Caco-2 (cell line): ENCODE data around the gene DSTN. TPM values are rescaled to one million over a fixed set of nuclear protein-coding genes. Genes with fewer than 3 reads are reported as not detected.

Source experiments
- BruUV-seq: library from RNA; stranded (reverse); fragments of 400-500 nt; replicated peaks from 2 replicates; lab custom pipeline; 2021; lab: Mats Ljungman, UMichigan
- CTCF ChIA-PET: fragments of 300-600 bp; sonication (Branson Sonifier 250); formaldehyde crosslinking; loops from one replicate; lab custom pipeline; 2022; ENCODE audit warnings: antibody characterized with exemption; lab: Charles Lee
- POLR2A ChIA-PET: fragments of 300-600 bp; sonication (Branson Sonifier 250); formaldehyde crosslinking; loops from one replicate; lab custom pipeline; 2022; ENCODE audit warnings: antibody characterized with exemption; lab: Charles Lee
- DNase-seq, 2 experiments: peaks; one replicate each; pipeline versions ENCODE4 v3.0.0 to v3.0.0-alpha.2; 2020 to 2022
- H3K27me3 ChIP-seq: replicated peaks from 2 replicates; pipeline ENCODE4 v1.6.0; 2011; ENCODE audit warnings: low read length; ENCODE audit not compliant: control insufficient read depth, insufficient read depth
- H3K36me3 ChIP-seq: 2 replicates; pipeline ENCODE4 v1.5.1; 2011; ENCODE audit warnings: low read length; ENCODE audit not compliant: control insufficient read depth, insufficient read depth
- H3K4me1 ChIP-seq: fragments of 250-450 bp; sonication (Bioruptor Pico); 2 replicates; pipeline ENCODE4 v1.5.1; 2020; ENCODE audit warnings: mild to moderate bottlenecking
- H3K4me3 ChIP-seq: 2 replicates; pipeline ENCODE4 v1.5.1; 2011; ENCODE audit warnings: low read depth, mild to moderate bottlenecking, control low read depth, low read length
- H3K9me3 ChIP-seq: fragments of 250-450 bp; sonication (Bioruptor Pico); 2 replicates; pipeline ENCODE4 v1.5.1; 2020; ENCODE audit warnings: mild to moderate bottlenecking, moderate library complexity
- H3K27ac Mint-ChIP-seq: one replicate; pipeline ENCODE4 v1.8.0; 2022; ENCODE audit warnings: mixed read lengths; ENCODE audit not compliant: unreplicated experiment
- H3K27me3 Mint-ChIP-seq: one replicate; pipeline ENCODE4 v1.8.0; 2022; ENCODE audit warnings: mixed read lengths; ENCODE audit not compliant: insufficient read depth, unreplicated experiment
- H3K36me3 Mint-ChIP-seq: one replicate; pipeline ENCODE4 v1.8.0; 2022; ENCODE audit warnings: mild to moderate bottlenecking, mixed read lengths; ENCODE audit not compliant: insufficient read depth, unreplicated experiment
- H3K4me1 Mint-ChIP-seq: one replicate; pipeline ENCODE4 v1.8.0; 2022; ENCODE audit warnings: low read depth, mixed read lengths; ENCODE audit not compliant: unreplicated experiment
- H3K4me3 Mint-ChIP-seq: one replicate; pipeline ENCODE4 v1.8.0; 2022; ENCODE audit warnings: mild to moderate bottlenecking, moderate library complexity, mixed read lengths; ENCODE audit not compliant: unreplicated experiment
- H3K9me3 Mint-ChIP-seq: one replicate; pipeline ENCODE4 v1.8.0; 2022; ENCODE audit warnings: mixed read lengths; ENCODE audit not compliant: unreplicated experiment
- CTCF ChIP-seq, 2 experiments: fragments of 200-600 bp in 1 of 2; IDR thresholded peaks; 1 replicate in 1 of 2; 2 replicates in 1 of 2; pipeline versions ENCODE4 v1.5.1 to v1.8.0; 2011 to 2022; ENCODE audit warnings: antibody characterized with exemption in 1 of 2, control low read depth in 1 of 2, inconsistent platforms in 1 of 2, low read depth in 1 of 2, low read length in 1 of 2, mild to moderate bottlenecking in 1 of 2, moderate library complexity in 1 of 2; ENCODE audit not compliant: insufficient read depth in 1 of 2, severe bottlenecking in 1 of 2, unreplicated experiment in 1 of 2
- intact Hi-C: fragments of 100-400 bp; cut with micrococcal nuclease; formaldehyde crosslinking; loops from one replicate; pipeline ENCODE4 v1.10.0; 2022; ENCODE audit not compliant: unreplicated experiment
- total RNA-seq: library from RNA; stranded (reverse); gene quantifications from 2 replicates; pipeline ENCODE4 v1.2.3, GENCODE V29; 2022

DSTN gene
- total RNA-seq, 1 experiment from 2014 or later, result 318 TPM

- H3K9me3 Mint-ChIP-seq, result no peaks in the 10 kb centered on the region
- peaks cover 99% of the 10 kb centered on the region for H3K36me3 Mint-ChIP-seq
- ChIA-PET CTCF (interaction anchor here (1.1 kb wide), 1 partner anchor 30 kb away, joined by 5 read pairs; the partner anchor contains the start of gene RRBP1), POLR2A (no interaction called here)
- no TSS peak for BruUV-seq
- H3K4me1 Mint-ChIP-seq, result peaks cover 24% of the 10 kb centered on the region
- no peaks in the 10 kb centered on the region for H3K27me3 ChIP-seq
- 0 out of 2 replicates have a peak, but pooled peaks cover 8% of the 10 kb centered on the region for H3K4me1 ChIP-seq
- H3K9me3 ChIP-seq, result no peaks in the 10 kb centered on the region
- no peak overlapping the region for H3K4me3 Mint-ChIP-seq
- no peak for DNase-seq
- H3K4me3 ChIP-seq, result no peak overlapping the region
- H3K36me3 ChIP-seq, result peaks cover 16% of the 10 kb centered on the region
- no peaks in the 10 kb centered on the region for H3K27me3 Mint-ChIP-seq
- TF ChIP-seq CTCF (IDR thresholded peaks at IDR 0.05; ENCODE audit: insufficient read depth in 1 of 2, low read depth in 1 of 2, low read length in 1 of 2, severe bottlenecking in 1 of 2, unreplicated experiment in 1 of 2), result no peak
- no peak overlapping the region for H3K27ac Mint-ChIP-seq
- intact Hi-C loops, result no loop called here
Measured at GRCh38 chr20:17652411-17652810, 82.5 kb downstream of the DSTN start.

- Histone ChIP-seq H3K36me3 (peaks cover 22% of the 10 kb centered on the region), H3K27me3 (no peaks in the 10 kb centered on the region), H3K4me1 (0 out of 2 replicates have a peak, but pooled peaks cover 8% of the 10 kb centered on the region), H3K4me3 (no peak overlapping the region), H3K9me3 (no peaks in the 10 kb centered on the region)
- H3K9me3 Mint-ChIP-seq, result no peaks in the 10 kb centered on the region
- TF ChIP-seq CTCF (IDR thresholded peaks at IDR 0.05; ENCODE audit: insufficient read depth in 1 of 2, low read depth in 1 of 2, low read length in 1 of 2, severe bottlenecking in 1 of 2, unreplicated experiment in 1 of 2), result no peak
- H3K4me3 Mint-ChIP-seq, result no peak overlapping the region
- H3K4me1 Mint-ChIP-seq, result peaks cover 27% of the 10 kb centered on the region
- no peak for DNase-seq
- H3K27me3 Mint-ChIP-seq, result no peaks in the 10 kb centered on the region
- peaks cover 99% of the 10 kb centered on the region for H3K36me3 Mint-ChIP-seq
- intact Hi-C loops, result no loop called here
- no TSS peak for BruUV-seq
- POLR2A ChIA-PET, result interaction anchor here (0.6 kb wide), 2 partner anchors 28 to 66 kb away, joined by 3 read pairs; partner anchors contain the start of gene RRBP1
- CTCF ChIA-PET, result interaction anchor here (0.5 to 1.0 kb wide), 3 partner anchors 32 to 285 kb away, joined by 3 to 7 read pairs (median 3); no protein-coding TSS in a partner anchor
- peak overlapping the region; percentile 24 for H3K27ac Mint-ChIP-seq
Measured at GRCh38 chr20:17653835-17654648, 84.2 kb downstream of the DSTN start.

- Mint-ChIP-seq H3K36me3 (peaks cover 99% of the 10 kb centered on the region), H3K9me3 (peaks cover 3% of the 10 kb centered on the region), H3K4me3 (no peak overlapping the region), H3K27me3 (no peaks in the 10 kb centered on the region), H3K4me1 (peaks cover 26% of the 10 kb centered on the region), H3K27ac (peak overlapping the region; percentile 24)
- CTCF ChIA-PET, result interaction anchor here (0.5 to 1.2 kb wide), 5 partner anchors 9 to 284 kb away, joined by 3 to 7 read pairs (median 3); no protein-coding TSS in a partner anchor
- no TSS peak for BruUV-seq
- TF ChIP-seq CTCF (IDR thresholded peaks at IDR 0.05; ENCODE audit: insufficient read depth in 1 of 2, low read depth in 1 of 2, low read length in 1 of 2, severe bottlenecking in 1 of 2, unreplicated experiment in 1 of 2), result peak; percentile 60 to 62
- intact Hi-C loops, result loop anchor here (1.0 kb wide), 1 partner anchor 244 kb away; no protein-coding TSS in a partner anchor
- Histone ChIP-seq H3K9me3 (no peaks in the 10 kb centered on the region), H3K4me3 (no peak overlapping the region), H3K4me1 (0 out of 2 replicates have a peak, but pooled peaks cover 8% of the 10 kb centered on the region), H3K36me3 (peaks cover 23% of the 10 kb centered on the region), H3K27me3 (no peaks in the 10 kb centered on the region)
- DNase-seq, result peak in 1 of 2 experiments; percentile 62
- POLR2A ChIA-PET, result interaction anchor here (0.5 to 0.6 kb wide), 2 partner anchors 28 to 199 kb away, joined by 3 read pairs; partner anchors contain the start of gene RRBP1
Measured at GRCh38 chr20:17654649-17655285, 84.9 kb downstream of the DSTN start.
